H1 (cell line): ENCODE measurements around the gene NAXE. TPM values are rescaled to one million over a fixed set of nuclear protein-coding genes. Genes with fewer than 3 reads are reported as not detected.
"Not testable (repeated sequence)": the region's sequence is repeated elsewhere in the genome, so short reads cannot be mapped to it uniquely, and the experiment has no call there.

Experiments
- CTCF ChIA-PET: fragments of 300-600 bp; sonication (Branson Sonifier 250); formaldehyde crosslinking; loops from one replicate; lab custom pipeline; 2021; ENCODE audit not compliant: partially characterized antibody; lab: Charles Lee
- POLR2A ChIA-PET: fragments of 300-600 bp; sonication (Branson Sonifier 250); formaldehyde crosslinking; loops from one replicate; lab custom pipeline; 2021; ENCODE audit warnings: inconsistent platforms; ENCODE audit not compliant: partially characterized antibody; lab: Charles Lee
- DNase-seq, 2 experiments: peaks; one replicate each; pipeline versions ENCODE4 v3.0.0 to v3.0.0-alpha.2; 2010 to 2022; ENCODE audit warnings: low spot score in 2 of 2, low read depth in 1 of 2, mixed read lengths in 1 of 2
- FAIRE-seq: peaks from 2 replicates; lab custom pipeline; 2011; peaks lifted over from hg19 to GRCh38; lab: Jason Lieb, UNC
- H2AFZ ChIP-seq: 2 replicates; pipeline ENCODE4 v1.8.1; 2012; ENCODE audit warnings: low read length, inconsistent platforms
- H2AK5ac ChIP-seq: 2 replicates; pipeline ENCODE4 v1.6.1; 2013; ENCODE audit warnings: low read depth, low read length
- H2BK120ac ChIP-seq: replicated peaks from 2 replicates; pipeline ENCODE3; 2013; ENCODE audit warnings: low read depth, low read length, inconsistent platforms
- H2BK12ac ChIP-seq: 2 replicates; pipeline ENCODE4 v1.6.1; 2013; ENCODE audit warnings: low read depth, low read length
- H2BK15ac ChIP-seq: 2 replicates; pipeline ENCODE4 v1.6.1; 2013; ENCODE audit warnings: low read length
- H2BK20ac ChIP-seq: 2 replicates; pipeline ENCODE4 v1.6.1; 2013; ENCODE audit warnings: low read length
- H2BK5ac ChIP-seq: 2 replicates; pipeline ENCODE4 v1.6.1; 2013; ENCODE audit warnings: low read depth, low read length
- H3K14ac ChIP-seq: 2 replicates; pipeline ENCODE4 v1.6.1; 2013; ENCODE audit warnings: inconsistent platforms; ENCODE audit not compliant: insufficient read length
- H3K18ac ChIP-seq: 2 replicates; pipeline ENCODE4 v1.6.1; 2013; ENCODE audit warnings: low read length; ENCODE audit errors: extremely low read depth
- H3K23ac ChIP-seq: 2 replicates; pipeline ENCODE4 v1.6.1; 2013; ENCODE audit warnings: inconsistent platforms; ENCODE audit not compliant: insufficient read length
- H3K23me2 ChIP-seq: 2 replicates; pipeline ENCODE4 v1.6.1; 2013; ENCODE audit warnings: low read depth, low read length
- H3K27ac ChIP-seq: 2 replicates; pipeline ENCODE4 v1.6.1; 2011; ENCODE audit warnings: low read depth, low read length, inconsistent platforms
- H3K27me3 ChIP-seq, 4 experiments: replicated peaks in 1 of 4; 1 replicate in 1 of 4; 2 replicates in 3 of 4; pipeline versions ENCODE4 v1.6.1 to v1.8.1; 2011 to 2013; ENCODE audit warnings: low read length in 3 of 4, mild to moderate bottlenecking in 3 of 4, inconsistent platforms in 2 of 4, mixed read lengths in 2 of 4, moderate library complexity in 1 of 4; ENCODE audit not compliant: control insufficient read depth in 3 of 4, insufficient read depth in 3 of 4; ENCODE audit errors: extremely low read depth in 1 of 4
- H3K36me3 ChIP-seq, 4 experiments: 2 replicates each; pipeline versions ENCODE4 v1.6.1 to v1.8.1; 2011 to 2013; ENCODE audit warnings: mild to moderate bottlenecking in 4 of 4, low read length in 3 of 4, moderate library complexity in 2 of 4, control low read depth in 1 of 4, inconsistent platforms in 1 of 4; ENCODE audit not compliant: insufficient read depth in 4 of 4, control insufficient read depth in 2 of 4
- H3K4ac ChIP-seq: replicated peaks from 2 replicates; pipeline ENCODE3; 2013; ENCODE audit warnings: low read length, low read depth, mixed read lengths, inconsistent platforms; ENCODE audit not compliant: insufficient read length
- H3K4me1 ChIP-seq, 4 experiments: replicated peaks in 1 of 4; 1 replicate in 1 of 4; 2 replicates in 3 of 4; pipeline versions ENCODE4 v1.6.1 to v1.8.1; 2011 to 2013; ENCODE audit warnings: low read length in 3 of 4, inconsistent platforms in 2 of 4, mixed read lengths in 1 of 4; ENCODE audit not compliant: insufficient read depth in 4 of 4, control insufficient read depth in 3 of 4
- H3K4me2 ChIP-seq, 2 experiments: 2 replicates each; pipeline versions ENCODE4 v1.6.1 to v1.8.1; 2011 to 2013; ENCODE audit warnings: low read depth in 2 of 2, low read length in 2 of 2, control low read depth in 1 of 2, inconsistent platforms in 1 of 2, mild to moderate bottlenecking in 1 of 2; ENCODE audit not compliant: insufficient read depth in 1 of 2
- H3K4me3 ChIP-seq, 4 experiments: fragments of 200-600, 300-600 bp in 1 of 4; sonication (generic), shearing (Covaris generic), sonication (Bioruptor Twin) in 1 of 4; 2 replicates each; pipeline versions ENCODE4 v1.5.1 to v1.8.1; 2011 to 2016; ENCODE audit warnings: low read length in 4 of 4, low read depth in 3 of 4, control low read depth in 2 of 4, inconsistent platforms in 2 of 4, mild to moderate bottlenecking in 2 of 4, mixed read lengths in 1 of 4, moderate library complexity in 1 of 4; ENCODE audit not compliant: insufficient read depth in 2 of 4; ENCODE audit errors: extremely low read depth in 1 of 4
- H3K56ac ChIP-seq: replicated peaks from 2 replicates; pipeline ENCODE3; 2013; ENCODE audit warnings: low read depth, mild to moderate bottlenecking, mixed read lengths, low read length, inconsistent platforms; ENCODE audit not compliant: insufficient read length
- H3K79me1 ChIP-seq: 2 replicates; pipeline ENCODE4 v1.6.1; 2013; ENCODE audit warnings: low read depth, low read length, control low read depth
- H3K79me2 ChIP-seq, 2 experiments: 2 replicates each; pipeline versions ENCODE4 v1.6.1 to v1.8.1; 2012 to 2013; ENCODE audit warnings: low read length in 2 of 2, mild to moderate bottlenecking in 2 of 2, inconsistent platforms in 1 of 2; ENCODE audit not compliant: insufficient read depth in 2 of 2, control insufficient read depth in 1 of 2
- H3K9ac ChIP-seq, 4 experiments: replicated peaks in 1 of 4; 1 replicate in 1 of 4; 2 replicates in 3 of 4; pipeline versions ENCODE4 v1.6.1 to v1.8.1; 2011 to 2013; ENCODE audit warnings: low read depth in 3 of 4, low read length in 3 of 4, control low read depth in 2 of 4, mild to moderate bottlenecking in 2 of 4, moderate library complexity in 2 of 4, inconsistent platforms in 1 of 4; ENCODE audit errors: extremely low read depth in 1 of 4
- H3K9me3 ChIP-seq, 2 experiments: 2 replicates each; pipeline versions ENCODE4 v1.6.1 to v1.8.1; 2012 to 2013; ENCODE audit warnings: mild to moderate bottlenecking in 2 of 2, moderate library complexity in 2 of 2, control low read depth in 1 of 2, inconsistent platforms in 1 of 2, low read depth in 1 of 2, low read length in 1 of 2, mixed read lengths in 1 of 2; ENCODE audit not compliant: insufficient read depth in 2 of 2
- H4K20me1 ChIP-seq, 2 experiments: replicated peaks in 1 of 2; 2 replicates each; pipeline versions ENCODE3 to v1.8.1; 2011 to 2013; ENCODE audit warnings: inconsistent platforms in 2 of 2, low read length in 2 of 2, mild to moderate bottlenecking in 1 of 2; ENCODE audit not compliant: insufficient read depth in 2 of 2, control insufficient read depth in 1 of 2
- H4K5ac ChIP-seq: 2 replicates; pipeline ENCODE4 v1.6.1; 2013; ENCODE audit warnings: low read length, low read depth, mixed read lengths, inconsistent platforms; ENCODE audit not compliant: insufficient read length
- H4K8ac ChIP-seq: 2 replicates; pipeline ENCODE4 v1.8.0; 2013; ENCODE audit warnings: mild to moderate bottlenecking, moderate library complexity, low read length, inconsistent platforms; ENCODE audit not compliant: insufficient read depth; ENCODE audit errors: extremely low read depth
- H4K91ac ChIP-seq: replicated peaks from 2 replicates; pipeline ENCODE3; 2013; ENCODE audit warnings: low read length, mixed read lengths, inconsistent platforms; ENCODE audit not compliant: insufficient read length
- ASH2L ChIP-seq: fragments of 200-600, 300-600 bp; sonication (generic); IDR thresholded peaks from one replicate; pipeline ENCODE4 v1.7.1; 2017; ENCODE audit warnings: low read length
- EGR1 ChIP-seq: IDR thresholded peaks from 2 replicates; pipeline ENCODE4 v1.6.1; 2011; ENCODE audit warnings: low read depth, low read length, borderline replicate concordance
- KDM4A ChIP-seq: IDR thresholded peaks from one replicate; pipeline ENCODE4 v1.7.1; 2012; ENCODE audit warnings: low read depth, mild to moderate bottlenecking, moderate library complexity, low read length, inconsistent platforms; ENCODE audit not compliant: severe bottlenecking
- POU5F1 ChIP-seq: IDR thresholded peaks from 2 replicates; pipeline ENCODE4 v1.6.1; 2011; ENCODE audit warnings: low read depth, mild to moderate bottlenecking, low read length, moderate library complexity
- SP4 ChIP-seq: IDR thresholded peaks from 2 replicates; pipeline ENCODE4 v1.6.1; 2012; ENCODE audit warnings: low read length, inconsistent platforms
- WGBS, 2 experiments: shearing (Covaris generic) in 1 of 2; methylation state at CpG; one replicate each; pipeline versions ENCODE4 v1.1.6 to v1.1.7; 2013 to 2015; ENCODE audit warnings: low lambda C conversion rate in 2 of 2, mixed read lengths in 2 of 2, inconsistent platforms in 1 of 2, low coverage in 1 of 2, missing lambda C conversion rate in 1 of 2; ENCODE audit not compliant: insufficient replicate concordance in 2 of 2, insufficient coverage in 1 of 2, insufficient read length in 1 of 2; ENCODE audit errors: extremely low coverage in 1 of 2, missing lambda C conversion rate in 1 of 2; 5-methylcytosine and 5-hydroxymethylcytosine counted together
- polyA plus RNA-seq, 7 experiments: library from polyadenylated mRNA; depleted of rRNA in 3 of 7; stranded (reverse) in 5 of 7; unstranded in 2 of 7; fragments of >200 nt in 5 of 7; fragments of 200-250 nt in 2 of 7; gene quantifications; 1 replicate in 5 of 7; 2 replicates in 1 of 7; 4 replicates in 1 of 7; pipeline versions ENCODE4 v1.2.1 to v1.2.3, GENCODE V29; 2011 to 2013; ENCODE audit warnings: missing spikeins in 2 of 7, mixed read lengths in 2 of 7
- total RNA-seq: library from RNA; stranded (reverse); fragmentation: NEBNext Ultra II Directional; extraction: Animal tissue kit (Norgen Biotek cat#: 25700); gene quantifications from 2 replicates; pipeline ENCODE4 v1.2.1, GENCODE V29; 2021

Gene NAXE
- total and polyA plus RNA-seq, 2 of the 8 experiments (the other 6 are each of a cell fraction or from before 2014, with no cell fraction given), result 73.1 to 74.3 TPM

DNA sequence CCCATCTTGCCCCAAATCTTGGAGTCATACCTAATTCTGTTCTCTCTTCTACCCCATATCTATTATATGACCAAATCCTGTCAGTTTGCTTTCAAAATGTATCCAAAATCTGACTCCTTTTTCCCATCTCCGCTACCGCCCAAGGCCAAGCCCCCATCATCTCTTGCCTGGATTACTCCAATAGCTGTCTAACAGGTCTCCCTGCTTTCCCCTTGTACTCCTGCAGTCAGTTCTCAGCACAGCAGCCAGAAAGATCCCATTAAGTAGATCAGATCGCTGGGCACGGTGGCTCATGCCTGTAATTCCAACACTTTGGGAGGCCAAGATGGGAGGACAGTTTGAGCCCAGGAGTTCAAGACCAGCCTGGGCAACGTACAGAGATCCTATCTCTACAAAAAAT is 39.1 kb upstream of the NAXE start (continued):
- TF ChIP-seq KDM4A (no peak), POU5F1 (no peak), ASH2L (no peak), EGR1 (no peak), SP4 (no peak)

DNA sequence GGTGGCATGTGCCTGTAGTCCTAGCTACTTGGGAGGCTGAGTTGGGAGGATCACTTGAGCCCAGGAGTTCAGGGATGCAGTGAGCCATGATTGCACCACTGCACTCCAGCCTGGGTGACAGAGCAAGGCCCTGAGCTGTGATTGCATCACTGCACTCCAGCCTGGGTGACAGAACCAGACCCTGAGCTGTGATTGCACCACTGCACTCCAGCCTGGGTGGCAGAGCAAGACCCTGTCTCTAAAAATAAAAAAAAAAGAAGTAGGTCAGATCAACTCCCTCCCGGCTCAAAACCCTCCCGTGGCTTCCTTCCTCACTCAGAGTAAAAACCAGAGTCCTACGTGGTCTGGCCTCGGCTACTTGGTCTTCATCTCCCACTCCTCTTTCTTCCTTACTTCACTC is 38.6 kb upstream of the NAXE start:
- not testable (repeated sequence) for H3K9ac ChIP-seq, DNase-seq, H2BK12ac ChIP-seq, H2BK5ac ChIP-seq, H4K91ac ChIP-seq, H2AK5ac ChIP-seq, H3K23ac ChIP-seq, H3K56ac ChIP-seq, H3K79me1 ChIP-seq, H3K23me2 ChIP-seq, H3K4me1 ChIP-seq, H3K4ac ChIP-seq, H3K4me2 ChIP-seq, H2AFZ ChIP-seq, H3K27me3 ChIP-seq, H3K9me3 ChIP-seq, H2BK120ac ChIP-seq, H3K4me3 ChIP-seq, H2BK15ac ChIP-seq, H3K27ac ChIP-seq, H3K18ac ChIP-seq, H3K14ac ChIP-seq, H3K79me2 ChIP-seq, H2BK20ac ChIP-seq, H4K5ac ChIP-seq, H4K8ac ChIP-seq, FAIRE-seq
- peaks cover 0 to 11% of the 10 kb centered on the region in 2 experiments for H4K20me1 ChIP-seq
- H3K36me3 ChIP-seq, result peaks cover 7 to 27% (median 12%) of the 10 kb centered on the region in 4 experiments; a peak in 6 of 8 replicates
- ChIA-PET CTCF (interaction anchor here (1.2 to 3.1 kb wide), 2 partner anchors 29 to 73 kb away, joined by 4 to 9 read pairs; no protein-coding TSS in a partner anchor), POLR2A (interaction anchor here (0.6 kb wide), 1 partner anchor 594 kb away, joined by 3 read pairs; no protein-coding TSS in a partner anchor)
- whole genome bisulfite sequencing, 2 experiments, result 95% methylated on average over 4 of the region's 4 CpGs; no CpG with 5 or more reads in 1 of the 2 experiments
